ENCODE measurements around the gene KCNJ16.

KCNJ16 gene

GRCh38 chr17:70084476-70084875 lies 9.5 kb downstream of the KCNJ16 start:
- H3K27ac ChIP-seq, result no peak overlapping the region
- no peak for DNase-seq (ENCODE audit: low spot score)
- H3K4me3 ChIP-seq, result no peak overlapping the region
- TF ChIP-seq CTCF (IDR thresholded peaks at IDR 0.05), result no peak

GRCh38 chr17:70086516-70086915 lies 11.5 kb downstream of the KCNJ16 start:
- no peak for DNase-seq (ENCODE audit: low spot score)
- Histone ChIP-seq H3K27ac (no peak overlapping the region), H3K4me3 (no peak overlapping the region)
- TF ChIP-seq CTCF (IDR thresholded peaks at IDR 0.05), result no peak

- DNase-seq (ENCODE audit: low spot score), result no peak
- Histone ChIP-seq H3K4me3 (no peak overlapping the region), H3K27ac (no peak overlapping the region)
- no peak for TF ChIP-seq CTCF (IDR thresholded peaks at IDR 0.05)
Measured at GRCh38 chr17:70089513-70090148, 14.6 kb downstream of the KCNJ16 start.

GRCh38 chr17:70091005-70091568 lies 16.1 kb downstream of the KCNJ16 start:
- Histone ChIP-seq H3K27ac (no peak overlapping the region), H3K4me3 (no peak overlapping the region)
- no peak for DNase-seq (ENCODE audit: low spot score)
- no peak for TF ChIP-seq CTCF (IDR thresholded peaks at IDR 0.05)

GRCh38 chr17:70091696-70092095 lies 16.7 kb downstream of the KCNJ16 start:
- no peak for DNase-seq (ENCODE audit: low spot score)
- TF ChIP-seq CTCF (IDR thresholded peaks at IDR 0.05), result no peak
- H3K4me3 ChIP-seq, result no peak overlapping the region
- no peak overlapping the region for H3K27ac ChIP-seq

- no peak for TF ChIP-seq CTCF (IDR thresholded peaks at IDR 0.05)
- no peak overlapping the region for H3K4me3 ChIP-seq
- no peak overlapping the region for H3K27ac ChIP-seq
- no peak for DNase-seq (ENCODE audit: low spot score)
Measured at GRCh38 chr17:70093163-70093562, 18.1 kb downstream of the KCNJ16 start.

- Histone ChIP-seq H3K4me3 (no peak overlapping the region), H3K27ac (no peak overlapping the region)
- DNase-seq (ENCODE audit: low spot score), result no peak
- no peak for TF ChIP-seq CTCF (IDR thresholded peaks at IDR 0.05)
Measured at GRCh38 chr17:70095455-70095854, 20.4 kb downstream of the KCNJ16 start.

Data from coronary artery (tissue), 2 donors.